Measurements from ENCODE around the gene IKZF1.

The IKZF1 gene

GRCh38 chr7:50304129-50304910, at the start of gene IKZF1:
TSS of gene IKZF1 (plus strand) at chr7:50304716. CDS start at chr7:50319062, 14,346 bp downstream.
- peak; percentile 50 for DNase-seq

GRCh38 chr7:50261593-50261992, 42.9 kb upstream of the IKZF1 start:
- DNase-seq = no peak

GRCh38 chr7:50262446-50262845, 42.1 kb upstream of the IKZF1 start:
- DNase-seq = no peak

- DNase-seq = no peak
Observed at GRCh38 chr7:50262916-50263690, 41.4 kb upstream of the IKZF1 start.

GRCh38 chr7:50264908-50265307, 39.6 kb upstream of the IKZF1 start:
- no peak for DNase-seq

GRCh38 chr7:50265968-50266634, 38.4 kb upstream of the IKZF1 start:
- DNase-seq = no peak

GRCh38 chr7:50266635-50267386, 37.7 kb upstream of the IKZF1 start:
- peak; percentile 79 for DNase-seq

- no peak for DNase-seq
Observed at GRCh38 chr7:50267525-50268041, 36.9 kb upstream of the IKZF1 start.

GRCh38 chr7:50268223-50268622, 36.3 kb upstream of the IKZF1 start:
- no peak for DNase-seq

- no peak for DNase-seq
Observed at GRCh38 chr7:50268990-50269389, 35.5 kb upstream of the IKZF1 start.

- DNase-seq = no peak
Observed at GRCh38 chr7:50270531-50271018, 33.9 kb upstream of the IKZF1 start.

GRCh38 chr7:50272808-50273207, 31.7 kb upstream of the IKZF1 start:
- no peak for DNase-seq

- no peak for DNase-seq
Observed at GRCh38 chr7:50273301-50273700, 31.2 kb upstream of the IKZF1 start.

- DNase-seq = no peak
Observed at GRCh38 chr7:50273870-50274269, 30.6 kb upstream of the IKZF1 start.

- no peak for DNase-seq
Observed at GRCh38 chr7:50274361-50274760, 30.2 kb upstream of the IKZF1 start.

GRCh38 chr7:50275430-50275829, 29.1 kb upstream of the IKZF1 start:
- DNase-seq = no peak

GRCh38 chr7:50276483-50276882, 28.0 kb upstream of the IKZF1 start:
- no peak for DNase-seq

- no peak for DNase-seq
Observed at GRCh38 chr7:50278120-50278519, 26.4 kb upstream of the IKZF1 start.

GRCh38 chr7:50281680-50282445, 22.7 kb upstream of the IKZF1 start:
- DNase-seq = no peak

GRCh38 chr7:50282813-50283605, 21.5 kb upstream of the IKZF1 start:
- DNase-seq = no peak

- DNase-seq = no peak
Observed at GRCh38 chr7:50283731-50284130, 20.8 kb upstream of the IKZF1 start.
